HUES64 (cell line): ENCODE results near the gene FUT2.

Experiments used
- H3K27ac ChIP-seq: 2 replicates; pipeline ENCODE4 v1.7.0; 2013; ENCODE audit warnings: low read depth, low read length, inconsistent platforms
- H3K27me3 ChIP-seq: 2 replicates; pipeline ENCODE4 v1.6.1; 2013; ENCODE audit warnings: mild to moderate bottlenecking, low read length; ENCODE audit not compliant: insufficient read depth
- H3K36me3 ChIP-seq: 2 replicates; pipeline ENCODE4 v1.6.1; 2013; ENCODE audit warnings: mild to moderate bottlenecking, low read length; ENCODE audit not compliant: insufficient read depth
- H3K4me1 ChIP-seq: 2 replicates; pipeline ENCODE4 v1.6.1; 2013; ENCODE audit warnings: mild to moderate bottlenecking, low read length, moderate library complexity; ENCODE audit not compliant: insufficient read depth
- H3K4me3 ChIP-seq: 2 replicates; pipeline ENCODE4 v1.5.1; 2013; ENCODE audit warnings: mild to moderate bottlenecking, low read length, moderate library complexity
- H3K9ac ChIP-seq: 2 replicates; pipeline ENCODE4 v1.6.1; 2013; ENCODE audit warnings: mild to moderate bottlenecking, low read depth, low read length
- H3K9me3 ChIP-seq: 2 replicates; pipeline ENCODE4 v1.6.1; 2013; ENCODE audit warnings: low read depth, low read length; ENCODE audit not compliant: insufficient read depth
- WGBS: fragments of 150-250, 120-280 bp; methylation state at CpG from one replicate; pipeline ENCODE4 v1.1.7; 2013; ENCODE audit warnings: missing lambda C conversion rate; 5-methylcytosine and 5-hydroxymethylcytosine counted together

FUT2 gene

GRCh38 chr19:48735031-48735615, 39.4 kb downstream of the FUT2 start:
- Histone ChIP-seq H3K4me3 (peak overlapping the region; percentile 62), H3K9ac (peak overlapping the region; percentile 43), H3K27ac (peak overlapping the region; percentile 47; the same call in 1 of the 2 replicates), H3K4me1 (0 out of 2 replicates have a peak, but pooled peaks cover 3% of the 10 kb centered on the region), H3K9me3 (no peaks in the 10 kb centered on the region), H3K27me3 (peaks cover 12% of the 10 kb centered on the region), H3K36me3 (no peaks in the 10 kb centered on the region)
- 1% methylated on average over 38 of the region's 38 CpGs for WGBS

GRCh38 chr19:48737360-48737998, 41.7 kb downstream of the FUT2 start:
- H3K27me3 ChIP-seq = peaks cover 18% of the 10 kb centered on the region
- peak overlapping the region; percentile 4; the same call in 1 of the 2 replicates for H3K4me3 ChIP-seq
- WGBS = 83% methylated on average over 22 of the region's 22 CpGs
- H3K9ac ChIP-seq = no peak overlapping the region
- H3K36me3 ChIP-seq = no peaks in the 10 kb centered on the region
- H3K27ac ChIP-seq = no peak overlapping the region
- H3K4me1 ChIP-seq = 0 out of 2 replicates have a peak, but pooled peaks cover 12% of the 10 kb centered on the region
- no peaks in the 10 kb centered on the region for H3K9me3 ChIP-seq

GRCh38 chr19:48738557-48739403, 43.0 kb downstream of the FUT2 start:
- H3K4me1 ChIP-seq = 0 out of 2 replicates have a peak, but pooled peaks cover 12% of the 10 kb centered on the region
- H3K9ac ChIP-seq = 0 out of 2 replicates have a peak overlapping the region, but pooled peaks have one; percentile 21
- peaks cover 18% of the 10 kb centered on the region for H3K27me3 ChIP-seq
- H3K9me3 ChIP-seq = no peaks in the 10 kb centered on the region
- H3K4me3 ChIP-seq = peak overlapping the region; percentile 69
- no peak overlapping the region for H3K27ac ChIP-seq
- WGBS = 2% methylated on average over 95 of the region's 96 CpGs
- no peaks in the 10 kb centered on the region for H3K36me3 ChIP-seq

GRCh38 chr19:48739404-48740163, 43.8 kb downstream of the FUT2 start:
- H3K27ac ChIP-seq = no peak overlapping the region
- 13% methylated on average over 51 of the region's 51 CpGs for WGBS
- no peaks in the 10 kb centered on the region for H3K36me3 ChIP-seq
- 0 out of 2 replicates have a peak overlapping the region, but pooled peaks have one; percentile 21 for H3K9ac ChIP-seq
- H3K9me3 ChIP-seq = no peaks in the 10 kb centered on the region
- peak overlapping the region; percentile 69 for H3K4me3 ChIP-seq
- peaks cover 18% of the 10 kb centered on the region for H3K27me3 ChIP-seq
- 0 out of 2 replicates have a peak, but pooled peaks cover 12% of the 10 kb centered on the region for H3K4me1 ChIP-seq

- Histone ChIP-seq H3K36me3 (no peaks in the 10 kb centered on the region), H3K9me3 (no peaks in the 10 kb centered on the region), H3K4me3 (peak within 1 kb of the TSS; percentile 69), H3K27me3 (peaks cover 18% of the 10 kb centered on the region), H3K27ac (no peak within 1 kb of the TSS), H3K4me1 (peaks cover 12% of the 10 kb centered on the region; the same call in 1 of the 2 replicates), H3K9ac (0 out of 2 replicates have a peak within 1 kb of the TSS, but pooled peaks have one; percentile 21)
- 76% methylated on average over 27 of the region's 27 CpGs for WGBS
These were observed 44.6 kb downstream of the FUT2 start, which contains the start of gene RASIP1 for GRCh38 chr19:48740164-48740972. RASIP1 (minus strand) TSS chr19:48740610; CDS start chr19:48740282, 328 bp downstream.

GRCh38 chr19:48741129-48741999, 45.6 kb downstream of the FUT2 start:
- WGBS = 66% methylated on average over 35 of the region's 35 CpGs
- Histone ChIP-seq H3K9ac (no peak overlapping the region), H3K4me1 (peaks cover 15% of the 10 kb centered on the region; the same call in 1 of the 2 replicates), H3K27me3 (peaks cover 18% of the 10 kb centered on the region), H3K27ac (no peak overlapping the region), H3K9me3 (no peaks in the 10 kb centered on the region), H3K4me3 (peak overlapping the region; percentile 39), H3K36me3 (no peaks in the 10 kb centered on the region)

- H3K4me3 ChIP-seq = no peak overlapping the region
- H3K4me1 ChIP-seq = peaks cover 15% of the 10 kb centered on the region; the same call in 1 of the 2 replicates
- peaks cover 18% of the 10 kb centered on the region for H3K27me3 ChIP-seq
- H3K27ac ChIP-seq = no peak overlapping the region
- H3K9me3 ChIP-seq = no peaks in the 10 kb centered on the region
- 95% methylated on average over 11 of the region's 11 CpGs for WGBS
- no peak overlapping the region for H3K9ac ChIP-seq
- H3K36me3 ChIP-seq = no peaks in the 10 kb centered on the region
These were observed 46.3 kb downstream of the FUT2 start for GRCh38 chr19:48742096-48742495.

- Histone ChIP-seq H3K9me3 (no peaks in the 10 kb centered on the region), H3K27ac (no peak overlapping the region), H3K9ac (no peak overlapping the region), H3K27me3 (peaks cover 3% of the 10 kb centered on the region; the same call in 1 of the 2 replicates), H3K36me3 (peaks cover 19% of the 10 kb centered on the region), H3K4me1 (peaks cover 11% of the 10 kb centered on the region; the same call in 1 of the 2 replicates), H3K4me3 (no peak overlapping the region)
- 66% methylated on average over 33 of the region's 33 CpGs for WGBS
These were observed 49.6 kb downstream of the FUT2 start for GRCh38 chr19:48745208-48745995.

GRCh38 chr19:48746110-48746509, 50.3 kb downstream of the FUT2 start:
- peak overlapping the region; percentile 19; the same call in 1 of the 2 replicates for H3K9ac ChIP-seq
- peak overlapping the region; percentile 84; the same call in 1 of the 2 replicates for H3K27ac ChIP-seq
- H3K27me3 ChIP-seq = no peaks in the 10 kb centered on the region
- H3K4me3 ChIP-seq = peak overlapping the region; percentile 70
- peaks cover 6% of the 10 kb centered on the region; the same call in 1 of the 2 replicates for H3K4me1 ChIP-seq
- WGBS = 94% methylated on average over 8 of the region's 8 CpGs
- peaks cover 24% of the 10 kb centered on the region for H3K36me3 ChIP-seq
- H3K9me3 ChIP-seq = no peaks in the 10 kb centered on the region
